ENCODE data around the gene CEMIP. TPM values are rescaled to one million over a fixed set of nuclear protein-coding genes. Genes with fewer than 3 reads are reported as not detected.

CEMIP gene
- total and polyA plus RNA-seq, 2 experiments from 2014 or later = 0.27 to 2.1 TPM

DNA sequence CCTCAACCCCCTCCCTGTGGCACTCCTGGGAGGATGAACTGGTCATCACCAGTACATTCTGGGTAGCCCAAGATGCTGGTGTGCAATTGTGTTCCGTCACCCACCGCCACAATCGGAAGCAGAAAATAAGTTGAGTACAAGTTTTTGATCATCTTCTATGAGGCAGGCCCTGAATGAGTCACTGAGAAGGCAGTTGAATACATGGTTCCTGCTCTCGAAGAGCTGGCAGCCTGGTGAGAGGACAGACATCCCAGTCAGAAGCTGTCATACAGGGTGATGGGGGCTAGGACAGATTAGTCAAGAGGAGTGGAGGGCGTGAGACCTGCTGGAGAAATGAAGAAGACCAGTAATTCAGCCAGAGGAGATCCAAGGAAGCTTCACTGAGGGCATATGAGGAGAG lies 6.2 kb downstream of the CEMIP start:
- no peaks in the 10 kb centered on the region for H3F3A ChIP-seq (replicated peaks; ENCODE audit: low read depth)
- no peak overlapping the region for H3K4me2 ChIP-seq
- ATAC-seq (no peak), DNase-seq (ENCODE audit: low spot score) (no peak)
- H3K4me3 ChIP-seq = no peak overlapping the region
- no peaks in the 10 kb centered on the region for H3K9me2 ChIP-seq (ENCODE audit: insufficient read depth)
- H3K27ac ChIP-seq (ENCODE audit: low read depth) = no peak overlapping the region
- H3K79me2 ChIP-seq (replicated peaks; ENCODE audit: insufficient read depth) = no peaks in the 10 kb centered on the region
- no peak overlapping the region for H3K4me3 Mint-ChIP-seq
- no peak overlapping the region for H2AFZ ChIP-seq
- 0 out of 2 replicates have a peak, but pooled peaks cover 3% of the 10 kb centered on the region for H4K20me1 ChIP-seq (replicated peaks; ENCODE audit: insufficient read depth)
- peaks cover 12% of the 10 kb centered on the region for H3K27me3 Mint-ChIP-seq (ENCODE audit: insufficient read depth, low read depth, poor library complexity)
- peaks cover 19% of the 10 kb centered on the region for H3K27me3 ChIP-seq (ENCODE audit: insufficient read depth)
- no peak overlapping the region for H3K27ac Mint-ChIP-seq
- no peaks in the 10 kb centered on the region for H3K36me3 Mint-ChIP-seq (ENCODE audit: low read depth)
- H3K36me3 ChIP-seq (ENCODE audit: insufficient read depth) = no peaks in the 10 kb centered on the region
- H3K4me1 Mint-ChIP-seq = peaks cover 5% of the 10 kb centered on the region
- no peaks in the 10 kb centered on the region for H3K9me3 Mint-ChIP-seq
- H3K4me1 ChIP-seq (ENCODE audit: insufficient read depth) = no peaks in the 10 kb centered on the region
- TF ChIP-seq, protein P1, sequence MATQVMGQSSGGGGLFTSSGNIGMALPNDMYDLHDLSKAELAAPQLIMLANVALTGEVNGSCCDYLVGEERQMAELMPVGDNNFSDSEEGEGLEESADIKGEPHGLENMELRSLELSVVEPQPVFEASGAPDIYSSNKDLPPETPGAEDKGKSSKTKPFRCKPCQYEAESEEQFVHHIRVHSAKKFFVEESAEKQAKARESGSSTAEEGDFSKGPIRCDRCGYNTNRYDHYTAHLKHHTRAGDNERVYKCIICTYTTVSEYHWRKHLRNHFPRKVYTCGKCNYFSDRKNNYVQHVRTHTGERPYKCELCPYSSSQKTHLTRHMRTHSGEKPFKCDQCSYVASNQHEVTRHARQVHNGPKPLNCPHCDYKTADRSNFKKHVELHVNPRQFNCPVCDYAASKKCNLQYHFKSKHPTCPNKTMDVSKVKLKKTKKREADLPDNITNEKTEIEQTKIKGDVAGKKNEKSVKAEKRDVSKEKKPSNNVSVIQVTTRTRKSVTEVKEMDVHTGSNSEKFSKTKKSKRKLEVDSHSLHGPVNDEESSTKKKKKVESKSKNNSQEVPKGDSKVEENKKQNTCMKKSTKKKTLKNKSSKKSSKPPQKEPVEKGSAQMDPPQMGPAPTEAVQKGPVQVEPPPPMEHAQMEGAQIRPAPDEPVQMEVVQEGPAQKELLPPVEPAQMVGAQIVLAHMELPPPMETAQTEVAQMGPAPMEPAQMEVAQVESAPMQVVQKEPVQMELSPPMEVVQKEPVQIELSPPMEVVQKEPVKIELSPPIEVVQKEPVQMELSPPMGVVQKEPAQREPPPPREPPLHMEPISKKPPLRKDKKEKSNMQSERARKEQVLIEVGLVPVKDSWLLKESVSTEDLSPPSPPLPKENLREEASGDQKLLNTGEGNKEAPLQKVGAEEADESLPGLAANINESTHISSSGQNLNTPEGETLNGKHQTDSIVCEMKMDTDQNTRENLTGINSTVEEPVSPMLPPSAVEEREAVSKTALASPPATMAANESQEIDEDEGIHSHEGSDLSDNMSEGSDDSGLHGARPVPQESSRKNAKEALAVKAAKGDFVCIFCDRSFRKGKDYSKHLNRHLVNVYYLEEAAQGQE (IDR thresholded peaks at IDR 0.05; ENCODE audit: unreplicated experiment) = no peak
- TF ChIP-seq, protein P2, sequence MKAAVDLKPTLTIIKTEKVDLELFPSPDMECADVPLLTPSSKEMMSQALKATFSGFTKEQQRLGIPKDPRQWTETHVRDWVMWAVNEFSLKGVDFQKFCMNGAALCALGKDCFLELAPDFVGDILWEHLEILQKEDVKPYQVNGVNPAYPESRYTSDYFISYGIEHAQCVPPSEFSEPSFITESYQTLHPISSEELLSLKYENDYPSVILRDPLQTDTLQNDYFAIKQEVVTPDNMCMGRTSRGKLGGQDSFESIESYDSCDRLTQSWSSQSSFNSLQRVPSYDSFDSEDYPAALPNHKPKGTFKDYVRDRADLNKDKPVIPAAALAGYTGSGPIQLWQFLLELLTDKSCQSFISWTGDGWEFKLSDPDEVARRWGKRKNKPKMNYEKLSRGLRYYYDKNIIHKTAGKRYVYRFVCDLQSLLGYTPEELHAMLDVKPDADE (IDR thresholded peaks at IDR 0.05) = no peak
- TF ChIP-seq, protein P3, sequence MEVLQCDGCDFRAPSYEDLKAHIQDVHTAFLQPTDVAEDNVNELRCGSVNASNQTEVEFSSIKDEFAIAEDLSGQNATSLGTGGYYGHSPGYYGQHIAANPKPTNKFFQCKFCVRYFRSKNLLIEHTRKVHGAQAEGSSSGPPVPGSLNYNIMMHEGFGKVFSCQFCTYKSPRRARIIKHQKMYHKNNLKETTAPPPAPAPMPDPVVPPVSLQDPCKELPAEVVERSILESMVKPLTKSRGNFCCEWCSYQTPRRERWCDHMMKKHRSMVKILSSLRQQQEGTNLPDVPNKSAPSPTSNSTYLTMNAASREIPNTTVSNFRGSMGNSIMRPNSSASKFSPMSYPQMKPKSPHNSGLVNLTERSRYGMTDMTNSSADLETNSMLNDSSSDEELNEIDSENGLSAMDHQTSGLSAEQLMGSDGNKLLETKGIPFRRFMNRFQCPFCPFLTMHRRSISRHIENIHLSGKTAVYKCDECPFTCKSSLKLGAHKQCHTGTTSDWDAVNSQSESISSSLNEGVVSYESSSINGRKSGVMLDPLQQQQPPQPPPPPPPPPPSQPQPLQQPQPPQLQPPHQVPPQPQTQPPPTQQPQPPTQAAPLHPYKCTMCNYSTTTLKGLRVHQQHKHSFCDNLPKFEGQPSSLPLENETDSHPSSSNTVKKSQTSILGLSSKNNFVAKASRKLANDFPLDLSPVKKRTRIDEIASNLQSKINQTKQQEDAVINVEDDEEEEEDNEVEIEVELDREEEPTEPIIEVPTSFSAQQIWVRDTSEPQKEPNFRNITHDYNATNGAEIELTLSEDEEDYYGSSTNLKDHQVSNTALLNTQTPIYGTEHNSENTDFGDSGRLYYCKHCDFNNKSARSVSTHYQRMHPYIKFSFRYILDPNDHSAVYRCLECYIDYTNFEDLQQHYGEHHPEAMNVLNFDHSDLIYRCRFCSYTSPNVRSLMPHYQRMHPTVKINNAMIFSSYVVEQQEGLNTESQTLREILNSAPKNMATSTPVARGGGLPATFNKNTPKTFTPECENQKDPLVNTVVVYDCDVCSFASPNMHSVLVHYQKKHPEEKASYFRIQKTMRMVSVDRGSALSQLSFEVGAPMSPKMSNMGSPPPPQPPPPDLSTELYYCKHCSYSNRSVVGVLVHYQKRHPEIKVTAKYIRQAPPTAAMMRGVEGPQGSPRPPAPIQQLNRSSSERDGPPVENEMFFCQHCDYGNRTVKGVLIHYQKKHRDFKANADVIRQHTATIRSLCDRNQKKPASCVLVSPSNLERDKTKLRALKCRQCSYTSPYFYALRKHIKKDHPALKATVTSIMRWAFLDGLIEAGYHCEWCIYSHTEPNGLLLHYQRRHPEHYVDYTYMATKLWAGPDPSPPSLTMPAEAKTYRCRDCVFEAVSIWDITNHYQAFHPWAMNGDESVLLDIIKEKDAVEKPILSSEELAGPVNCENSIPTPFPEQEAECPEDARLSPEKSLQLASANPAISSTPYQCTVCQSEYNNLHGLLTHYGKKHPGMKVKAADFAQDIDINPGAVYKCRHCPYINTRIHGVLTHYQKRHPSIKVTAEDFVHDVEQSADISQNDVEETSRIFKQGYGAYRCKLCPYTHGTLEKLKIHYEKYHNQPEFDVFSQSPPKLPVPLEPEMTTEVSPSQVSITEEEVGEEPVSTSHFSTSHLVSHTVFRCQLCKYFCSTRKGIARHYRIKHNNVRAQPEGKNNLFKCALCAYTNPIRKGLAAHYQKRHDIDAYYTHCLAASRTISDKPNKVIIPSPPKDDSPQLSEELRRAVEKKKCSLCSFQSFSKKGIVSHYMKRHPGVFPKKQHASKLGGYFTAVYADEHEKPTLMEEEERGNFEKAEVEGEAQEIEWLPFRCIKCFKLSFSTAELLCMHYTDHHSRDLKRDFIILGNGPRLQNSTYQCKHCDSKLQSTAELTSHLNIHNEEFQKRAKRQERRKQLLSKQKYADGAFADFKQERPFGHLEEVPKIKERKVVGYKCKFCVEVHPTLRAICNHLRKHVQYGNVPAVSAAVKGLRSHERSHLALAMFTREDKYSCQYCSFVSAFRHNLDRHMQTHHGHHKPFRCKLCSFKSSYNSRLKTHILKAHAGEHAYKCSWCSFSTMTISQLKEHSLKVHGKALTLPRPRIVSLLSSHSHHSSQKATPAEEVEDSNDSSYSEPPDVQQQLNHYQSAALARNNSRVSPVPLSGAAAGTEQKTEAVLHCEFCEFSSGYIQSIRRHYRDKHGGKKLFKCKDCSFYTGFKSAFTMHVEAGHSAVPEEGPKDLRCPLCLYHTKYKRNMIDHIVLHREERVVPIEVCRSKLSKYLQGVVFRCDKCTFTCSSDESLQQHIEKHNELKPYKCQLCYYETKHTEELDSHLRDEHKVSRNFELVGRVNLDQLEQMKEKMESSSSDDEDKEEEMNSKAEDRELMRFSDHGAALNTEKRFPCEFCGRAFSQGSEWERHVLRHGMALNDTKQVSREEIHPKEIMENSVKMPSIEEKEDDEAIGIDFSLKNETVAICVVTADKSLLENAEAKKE (CRISPR knock-in tag; IDR thresholded peaks at IDR 0.05) = no peak
- TF ChIP-seq NANOG (IDR thresholded peaks at IDR 0.05; ENCODE audit: borderline replicate concordance) = no peak
- TF ChIP-seq POLR2AphosphoS5 (IDR thresholded peaks at IDR 0.05; ENCODE audit: low read depth) = no peak
- no peak for TF ChIP-seq CREB1 (CRISPR knock-in tag; IDR thresholded peaks at IDR 0.05; ENCODE audit: low read depth)
- no peak for TF ChIP-seq ZNF114 (CRISPR knock-in tag; IDR thresholded peaks at IDR 0.05)
- no peak for TF ChIP-seq EZH2phosphoT487 (IDR thresholded peaks at IDR 0.05; ENCODE audit: unreplicated experiment)
- no peak for TF ChIP-seq STAT1 (IDR thresholded peaks at IDR 0.05; ENCODE audit: unreplicated experiment)
- no peak for TF ChIP-seq CTCF (conservative IDR thresholded peaks at IDR 0.05; ENCODE audit: low read depth in 2 of 2)
- TF ChIP-seq ZNF331 (CRISPR knock-in tag; IDR thresholded peaks at IDR 0.05; ENCODE audit: low read depth) = no peak
